Muscle of leg (tissue), 11 donors: Measurements from ENCODE around the gene HIPK2. TPM values are rescaled to one million over a fixed set of nuclear protein-coding genes. Genes with fewer than 3 reads are reported as not detected.

Source experiments
- DNase-seq: peaks from one replicate; pipeline ENCODE4 v3.0.0; 2013
- H3K27ac ChIP-seq: one replicate; pipeline ENCODE4 v1.5.1; 2013; ENCODE audit warnings: mild to moderate bottlenecking, low read length, control low read depth
- H3K27me3 ChIP-seq: one replicate; pipeline ENCODE4 v1.6.1; 2013; ENCODE audit warnings: low read length; ENCODE audit not compliant: control insufficient read depth, insufficient read depth
- H3K36me3 ChIP-seq: one replicate; pipeline ENCODE4 v1.6.1; 2013; ENCODE audit warnings: low read length; ENCODE audit not compliant: control insufficient read depth, insufficient read depth
- H3K4me1 ChIP-seq: one replicate; pipeline ENCODE4 v1.6.1; 2013; ENCODE audit warnings: low read length; ENCODE audit not compliant: control insufficient read depth, insufficient read depth
- H3K4me3 ChIP-seq: one replicate; pipeline ENCODE4 v1.5.1; 2013; ENCODE audit warnings: low read length, control low read depth
- H3K9me3 ChIP-seq: replicated peaks from 2 replicates; pipeline ENCODE4 v1.6.1; 2013; ENCODE audit warnings: low read depth, low read length; ENCODE audit not compliant: control insufficient read depth
- WGBS: methylation state at CpG from one replicate; pipeline ENCODE4 v1.1.5; 2013; ENCODE audit warnings: missing lambda C conversion rate; ENCODE audit not compliant: insufficient coverage; 5-methylcytosine and 5-hydroxymethylcytosine counted together
- polyA plus RNA-seq, 8 donors: library from polyadenylated mRNA; unstranded; fragments of 120-200 nt; gene quantifications; one replicate each; pipeline versions ENCODE4 v1.2.1 to v1.2.3, GENCODE V29; 2013; ENCODE audit warnings: inconsistent platforms in 1 of 8, low replicate concordance in 1 of 8; ENCODE audit not compliant: insufficient read length in 8 of 8, insufficient read depth in 1 of 8
- total RNA-seq: library from RNA; stranded (reverse); fragments of 120-200 nt; gene quantifications from one replicate; pipeline ENCODE4 v1.2.4, GENCODE V29; 2013

Gene HIPK2
- total and polyA plus RNA-seq, 9 donors = 6.6 to 14.2 (median 10.3) TPM

- H3K27ac ChIP-seq = no peak overlapping the region
- H3K36me3 ChIP-seq = no peaks in the 10 kb centered on the region
- H3K9me3 ChIP-seq = no peaks in the 10 kb centered on the region
- peaks cover 17% of the 10 kb centered on the region for H3K4me1 ChIP-seq
- no peak for DNase-seq
- H3K4me3 ChIP-seq = no peak overlapping the region
- no peaks in the 10 kb centered on the region for H3K27me3 ChIP-seq
- 90% methylated on average over 10 of the region's 15 CpGs for WGBS
Measured at GRCh38 chr7:139771001-139771956, 6.5 kb downstream of the HIPK2 start.

- no peaks in the 10 kb centered on the region for H3K27me3 ChIP-seq
- H3K4me1 ChIP-seq = peaks cover 5% of the 10 kb centered on the region
- no CpG with 5 or more reads among the region's 6 CpGs for WGBS
- no peak for DNase-seq
- no peak overlapping the region for H3K27ac ChIP-seq
- no peak overlapping the region for H3K4me3 ChIP-seq
- no peaks in the 10 kb centered on the region for H3K9me3 ChIP-seq
- H3K36me3 ChIP-seq = no peaks in the 10 kb centered on the region
Measured at GRCh38 chr7:139769761-139770160, 8.0 kb downstream of the HIPK2 start.

- 96% methylated on average over 7 of the region's 10 CpGs for WGBS
- Histone ChIP-seq H3K9me3 (no peaks in the 10 kb centered on the region), H3K27me3 (no peaks in the 10 kb centered on the region), H3K4me3 (no peak overlapping the region), H3K4me1 (peaks cover 5% of the 10 kb centered on the region), H3K27ac (no peak overlapping the region), H3K36me3 (no peaks in the 10 kb centered on the region)
- DNase-seq = no peak
Measured at GRCh38 chr7:139769066-139769465, 8.7 kb downstream of the HIPK2 start.

GRCh38 chr7:139768249-139768824, 9.5 kb downstream of the HIPK2 start:
- Histone ChIP-seq H3K27ac (no peak overlapping the region), H3K36me3 (no peaks in the 10 kb centered on the region), H3K9me3 (no peaks in the 10 kb centered on the region), H3K27me3 (no peaks in the 10 kb centered on the region), H3K4me3 (no peak overlapping the region), H3K4me1 (peaks cover 5% of the 10 kb centered on the region)
- DNase-seq = no peak
- WGBS = 47% methylated on average over 4 of the region's 4 CpGs

- peaks cover 11% of the 10 kb centered on the region for H3K4me1 ChIP-seq
Measured at GRCh38 chr7:139767561-139767982, 10.2 kb downstream of the HIPK2 start.

GRCh38 chr7:139765143-139765542, 12.7 kb downstream of the HIPK2 start:
- 70% methylated on average over 2 of the region's 2 CpGs for WGBS
- no peaks in the 10 kb centered on the region for H3K27me3 ChIP-seq
- H3K9me3 ChIP-seq = no peaks in the 10 kb centered on the region
- peaks cover 11% of the 10 kb centered on the region for H3K4me1 ChIP-seq
- no peak overlapping the region for H3K4me3 ChIP-seq
- peaks cover 2% of the 10 kb centered on the region for H3K36me3 ChIP-seq
- H3K27ac ChIP-seq = no peak overlapping the region
- DNase-seq = no peak

More at GRCh38 chr7:139767561-139767982, 10.2 kb downstream of the HIPK2 start:
- no peak for DNase-seq
- no peaks in the 10 kb centered on the region for H3K9me3 ChIP-seq
- no peaks in the 10 kb centered on the region for H3K27me3 ChIP-seq
- H3K36me3 ChIP-seq = no peaks in the 10 kb centered on the region
- no peak overlapping the region for H3K4me3 ChIP-seq
- H3K27ac ChIP-seq = no peak overlapping the region

- Histone ChIP-seq H3K27ac (no peak overlapping the region), H3K36me3 (peaks cover 2% of the 10 kb centered on the region), H3K4me1 (peaks cover 11% of the 10 kb centered on the region), H3K27me3 (no peaks in the 10 kb centered on the region), H3K9me3 (no peaks in the 10 kb centered on the region), H3K4me3 (no peak overlapping the region)
- no peak for DNase-seq
- WGBS = 62% methylated on average over 5 of the region's 10 CpGs
Measured at GRCh38 chr7:139763330-139763729, 14.5 kb downstream of the HIPK2 start.

- H3K4me1 ChIP-seq = peaks cover 9% of the 10 kb centered on the region
- H3K27ac ChIP-seq = no peak overlapping the region
Measured at GRCh38 chr7:139762886-139763285, 14.9 kb downstream of the HIPK2 start.

GRCh38 chr7:139758388-139758787, 19.4 kb downstream of the HIPK2 start:
- no peak overlapping the region for H3K4me3 ChIP-seq
- H3K4me1 ChIP-seq = peaks cover 10% of the 10 kb centered on the region
- WGBS = 68% methylated on average over 4 of the region's 8 CpGs
- no peak for DNase-seq
- H3K27ac ChIP-seq = no peak overlapping the region
- no peaks in the 10 kb centered on the region for H3K27me3 ChIP-seq
- H3K36me3 ChIP-seq = peaks cover 7% of the 10 kb centered on the region
- no peaks in the 10 kb centered on the region for H3K9me3 ChIP-seq

More at GRCh38 chr7:139762886-139763285, 14.9 kb downstream of the HIPK2 start:
- Histone ChIP-seq H3K4me3 (no peak overlapping the region), H3K9me3 (no peaks in the 10 kb centered on the region), H3K36me3 (peaks cover 2% of the 10 kb centered on the region), H3K27me3 (no peaks in the 10 kb centered on the region)
- DNase-seq = no peak
- WGBS = 67% methylated on average over 1 of the region's 2 CpGs

- no CpG with 5 or more reads among the region's 2 CpGs for WGBS
- Histone ChIP-seq H3K9me3 (no peaks in the 10 kb centered on the region), H3K4me1 (peaks cover 10% of the 10 kb centered on the region), H3K27ac (no peak overlapping the region), H3K27me3 (no peaks in the 10 kb centered on the region), H3K36me3 (peaks cover 7% of the 10 kb centered on the region), H3K4me3 (no peak overlapping the region)
- DNase-seq = no peak
Measured at GRCh38 chr7:139757968-139758367, 19.8 kb downstream of the HIPK2 start.
